GM21529 (cell line): ENCODE data around the gene MTUS2.

Experiments used
- ATAC-seq: cut with Tn5 transposase; IDR thresholded peaks from one replicate; pipeline ENCODE4 v1.9.1; 2021; ENCODE audit not compliant: unreplicated experiment

MTUS2 gene

DNA sequence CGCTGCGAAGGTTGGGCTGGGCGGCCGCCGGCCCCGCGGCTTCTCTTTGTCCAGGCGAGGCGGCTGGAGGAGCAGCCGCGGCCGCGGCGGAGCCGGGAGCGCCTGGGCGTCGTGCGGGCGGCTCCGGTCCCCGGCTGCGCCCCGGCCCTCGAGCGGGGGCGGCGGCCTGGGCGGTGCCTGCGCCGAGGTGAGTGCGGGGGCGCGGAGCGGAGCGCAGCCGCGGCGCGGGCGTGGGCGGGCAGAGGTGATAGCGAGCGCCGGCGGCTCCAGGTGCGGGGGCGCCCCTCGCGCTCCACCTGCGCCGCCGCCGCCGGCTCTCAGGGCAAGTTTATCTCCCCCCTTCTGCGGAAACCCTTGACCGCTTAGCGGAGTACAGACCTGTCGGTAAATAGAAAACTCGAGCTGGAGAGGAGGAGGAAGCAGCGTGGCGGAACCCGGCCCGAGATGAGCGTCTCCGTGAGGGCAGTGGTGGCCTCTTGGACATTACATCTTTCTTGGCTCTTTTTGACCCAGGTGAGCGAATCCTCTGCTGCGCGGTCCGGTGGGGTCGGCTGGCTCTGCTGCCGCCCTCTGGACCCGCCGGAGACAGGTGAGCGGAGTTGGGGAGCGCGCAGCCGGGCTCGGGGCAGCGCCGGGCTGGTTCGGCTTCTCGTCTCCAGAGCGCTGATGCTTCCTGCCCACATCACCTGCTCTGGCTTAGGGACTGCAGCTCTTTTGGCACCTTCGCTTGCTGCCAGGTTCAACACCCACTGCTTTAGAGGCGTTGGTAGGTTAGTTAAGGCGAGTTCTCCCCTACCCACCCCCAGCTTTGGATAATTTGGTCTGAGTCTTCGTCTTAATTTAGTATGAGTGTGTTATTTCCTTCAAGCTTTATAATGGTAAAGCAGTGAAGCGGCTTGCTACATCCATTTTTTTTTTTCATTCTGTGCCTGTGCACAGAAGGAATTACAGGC is at the start of gene MTUS2:
TSS of gene MTUS2 (plus strand) at position 241 of the 953 bp plus-strand sequence.
- peak; percentile 61 for ATAC-seq

DNA sequence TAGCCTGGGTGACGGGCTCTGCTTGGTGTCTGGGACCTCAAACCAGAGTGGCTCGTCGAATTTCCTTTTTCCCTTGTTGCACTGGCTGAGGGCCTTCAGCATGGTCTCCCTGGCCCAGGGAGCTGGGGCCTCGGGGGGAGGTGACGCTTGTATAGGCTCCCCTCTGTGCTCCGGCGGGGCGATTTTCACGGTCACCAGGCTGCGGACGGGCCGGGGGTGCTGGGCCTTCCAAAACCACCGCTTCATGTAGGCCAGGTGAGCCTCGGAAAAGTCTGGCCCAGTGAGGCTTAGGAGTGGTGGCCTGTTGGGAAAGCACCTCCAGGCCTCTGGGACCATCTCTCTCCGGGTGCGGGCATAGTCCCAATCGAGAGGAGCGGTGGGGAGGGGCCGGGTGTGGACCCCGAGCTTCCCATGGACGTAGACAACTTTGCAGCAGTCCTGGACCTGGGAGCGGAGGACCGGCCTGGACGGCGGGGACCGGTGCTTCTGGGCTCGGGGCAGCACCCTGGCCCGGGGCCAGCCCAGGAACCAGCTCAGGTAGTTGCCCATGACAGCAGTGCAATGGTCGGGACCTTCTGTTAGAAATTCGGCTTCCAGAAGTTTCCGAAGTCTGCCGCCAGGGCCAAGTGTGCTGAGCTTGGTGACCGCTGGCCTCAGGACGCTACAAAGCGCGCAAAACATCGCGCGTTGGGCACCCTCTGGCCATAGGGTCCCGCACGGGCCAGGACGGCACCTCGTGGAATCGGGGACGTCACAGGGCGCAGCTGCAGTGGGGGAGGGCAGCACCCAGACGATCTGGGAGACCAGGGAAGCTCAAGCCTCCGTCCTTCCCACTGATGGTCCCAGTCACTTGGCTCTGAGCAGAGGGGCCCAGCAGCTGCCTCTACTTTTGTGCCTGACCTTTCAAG is 41.6 kb upstream of the MTUS2 start:
- no peak for ATAC-seq

DNA sequence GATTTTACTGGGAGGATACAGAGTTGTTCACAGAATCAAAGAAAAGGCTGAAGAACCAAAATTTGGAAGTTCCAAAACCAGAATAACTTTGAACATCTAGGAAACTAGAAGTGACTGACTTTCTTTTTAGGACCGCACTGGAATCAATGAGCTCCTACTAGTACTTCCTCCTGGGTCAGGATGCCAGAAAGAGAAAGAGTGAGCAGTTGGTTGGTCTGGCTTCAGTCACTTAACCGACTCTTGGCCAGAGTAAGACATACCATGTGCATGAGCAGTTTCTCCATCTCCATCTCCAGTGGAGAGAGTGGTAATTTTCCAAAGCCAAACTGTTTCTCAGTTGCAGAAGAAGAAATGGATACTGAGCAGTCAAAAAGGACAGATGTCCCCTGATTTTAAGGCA is 27.1 kb upstream of the MTUS2 start:
- ATAC-seq, result no peak

DNA sequence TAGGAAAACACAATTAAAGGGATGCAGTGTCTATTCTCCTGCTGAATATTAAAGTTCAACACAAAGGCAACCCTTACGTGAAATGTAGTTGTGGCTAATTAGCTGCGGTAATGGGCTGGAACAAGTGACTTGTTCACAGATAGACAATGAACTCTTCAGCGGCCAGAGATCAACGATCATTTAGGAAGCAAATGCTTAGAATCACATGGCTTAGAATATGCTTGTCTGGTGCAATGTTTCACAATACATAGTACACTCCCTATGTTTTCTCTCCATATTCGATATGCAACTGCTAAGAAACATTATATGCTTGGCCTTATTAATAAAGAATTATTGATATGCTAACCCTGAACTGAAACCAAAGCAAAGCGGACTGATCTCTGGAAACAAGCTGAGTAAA is 25.7 kb upstream of the MTUS2 start:
- ATAC-seq, result no peak

DNA sequence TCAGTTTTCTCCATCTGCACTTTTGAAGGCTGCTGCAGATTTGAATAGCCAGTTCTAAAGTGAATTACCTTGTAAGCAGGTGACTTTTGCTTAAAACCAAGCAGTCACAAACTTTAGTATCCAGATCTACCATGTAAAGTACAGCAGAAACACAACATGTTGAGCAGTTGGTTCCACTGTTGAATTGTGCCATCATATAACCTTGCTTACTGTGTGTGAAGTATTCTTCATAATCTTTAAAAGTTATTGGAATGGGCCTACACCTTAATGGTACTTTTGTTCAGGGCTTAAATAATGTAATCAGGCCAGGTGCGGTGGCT is 23.2 kb upstream of the MTUS2 start:
- no peak for ATAC-seq

DNA sequence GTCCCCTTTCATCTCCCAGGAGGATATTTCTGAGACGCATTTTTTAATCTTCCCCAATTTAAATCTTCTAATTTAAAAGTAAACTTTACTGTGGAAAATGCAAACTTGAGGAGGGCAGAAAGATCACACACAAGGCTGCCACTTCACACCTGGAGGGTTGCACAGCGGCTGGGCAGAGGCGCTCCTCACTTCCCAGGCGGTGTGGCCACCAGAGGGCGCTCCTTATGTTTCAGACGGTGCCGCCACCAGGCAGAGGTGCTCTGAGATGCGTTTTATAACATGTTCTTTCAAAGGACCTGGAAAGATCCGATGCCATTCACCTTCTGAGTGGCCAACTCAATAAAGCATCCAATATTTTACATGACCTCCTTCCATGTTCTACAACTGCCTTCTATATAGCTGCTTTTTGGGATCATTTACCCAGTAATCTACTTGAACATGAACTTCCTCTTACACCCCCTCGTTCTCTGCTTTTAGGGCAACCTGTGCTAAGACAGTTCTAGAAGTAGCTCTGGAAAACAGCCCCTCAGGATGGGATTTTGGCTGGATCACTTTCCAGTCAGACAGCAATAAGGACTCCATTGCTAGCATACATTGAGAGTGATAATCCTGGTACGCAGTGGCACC is 14.8 kb upstream of the MTUS2 start:
- no peak for ATAC-seq

DNA sequence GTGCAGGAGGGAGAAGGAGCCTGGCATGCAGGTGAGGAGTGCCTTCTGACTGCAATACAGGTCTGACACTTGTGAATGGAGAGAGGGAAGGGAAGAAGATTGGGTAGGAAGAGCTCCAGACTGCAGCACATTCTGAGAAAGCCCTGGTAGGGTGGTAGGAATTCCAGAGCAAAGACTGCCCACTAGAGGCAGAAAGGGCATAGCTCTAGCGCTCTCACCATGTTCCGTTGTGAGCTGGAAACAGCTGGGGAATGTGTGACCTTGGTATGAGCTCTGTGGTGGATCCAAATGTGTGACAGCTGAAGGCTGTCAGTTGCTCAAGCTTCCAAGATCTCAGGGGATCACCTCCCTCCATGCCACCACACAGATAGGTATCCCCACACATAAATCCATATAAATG is 2.9 kb upstream of the MTUS2 start:
- ATAC-seq, result no peak

DNA sequence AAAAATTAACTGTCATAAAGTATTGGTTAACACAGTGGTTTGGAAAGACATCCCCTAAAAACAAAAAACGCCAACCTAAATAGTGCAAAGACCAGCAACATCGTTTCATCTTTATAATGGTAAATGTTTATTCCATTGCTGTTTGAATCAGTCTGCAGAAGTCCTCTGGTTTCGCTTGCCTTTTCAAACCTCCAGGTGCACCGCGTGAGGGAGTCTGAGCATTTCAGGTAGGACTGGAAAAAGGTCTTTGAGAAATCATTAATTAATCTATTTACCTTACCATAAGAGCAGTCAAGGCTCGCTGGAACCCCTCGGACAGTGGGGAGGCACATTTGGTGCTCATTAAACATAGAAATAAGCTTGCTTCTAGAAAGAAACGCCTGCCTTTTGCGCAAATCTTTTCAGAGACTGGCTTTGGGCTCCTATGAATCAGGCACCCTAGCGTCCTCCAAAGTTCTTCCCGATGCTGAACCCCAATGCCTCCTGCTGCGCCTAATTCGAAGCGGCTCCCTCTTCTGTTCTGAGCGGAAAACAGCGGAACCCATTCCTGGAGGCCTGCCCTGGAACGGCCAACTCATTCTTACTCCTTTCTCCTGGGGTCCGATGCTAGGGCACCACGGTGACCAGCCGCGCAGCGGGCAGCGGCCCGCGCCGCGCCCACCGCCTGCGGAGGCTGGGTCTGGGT is 951 bp upstream of the MTUS2 start:
- ATAC-seq, result no peak

DNA sequence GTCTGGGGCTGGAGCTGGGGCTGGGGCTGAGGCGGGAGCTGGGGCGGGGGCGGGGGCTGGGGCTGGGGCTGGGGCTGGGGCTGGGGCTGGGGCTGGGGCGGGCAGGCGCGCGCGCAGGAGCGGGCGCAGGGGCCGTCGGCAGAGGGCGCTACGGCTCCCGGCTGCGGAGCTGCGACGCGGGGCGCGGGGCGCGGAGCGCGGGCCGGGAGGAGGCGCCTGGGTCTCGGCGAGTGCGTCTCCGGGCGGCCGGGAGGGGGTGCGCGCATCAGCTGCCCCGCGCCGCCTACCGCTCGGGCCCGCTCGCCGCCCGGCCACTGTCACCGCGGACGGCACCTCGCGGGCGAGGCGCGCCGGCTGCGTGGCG is 422 bp upstream of the MTUS2 start:
- peak; percentile 45 for ATAC-seq

DNA sequence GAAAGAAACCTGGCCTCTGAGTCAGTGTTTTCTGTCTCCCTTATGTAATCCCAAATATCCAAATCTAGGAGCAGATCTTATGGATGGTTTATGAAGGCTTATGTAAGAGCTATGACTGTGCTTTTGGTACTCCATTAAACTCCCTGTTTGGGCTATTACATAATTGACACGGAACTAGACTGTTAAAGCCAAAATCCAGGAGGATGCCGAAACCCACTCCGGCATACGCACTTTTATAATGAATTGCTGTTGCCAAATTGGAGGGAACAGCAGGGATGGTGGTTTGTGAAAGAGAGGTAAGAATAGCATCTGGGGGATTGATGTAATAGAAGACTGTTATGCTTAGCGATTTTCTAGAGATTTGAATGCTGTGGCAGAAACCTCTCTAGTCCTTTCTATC is 2.0 kb downstream of the MTUS2 start:
- ATAC-seq, result no peak

DNA sequence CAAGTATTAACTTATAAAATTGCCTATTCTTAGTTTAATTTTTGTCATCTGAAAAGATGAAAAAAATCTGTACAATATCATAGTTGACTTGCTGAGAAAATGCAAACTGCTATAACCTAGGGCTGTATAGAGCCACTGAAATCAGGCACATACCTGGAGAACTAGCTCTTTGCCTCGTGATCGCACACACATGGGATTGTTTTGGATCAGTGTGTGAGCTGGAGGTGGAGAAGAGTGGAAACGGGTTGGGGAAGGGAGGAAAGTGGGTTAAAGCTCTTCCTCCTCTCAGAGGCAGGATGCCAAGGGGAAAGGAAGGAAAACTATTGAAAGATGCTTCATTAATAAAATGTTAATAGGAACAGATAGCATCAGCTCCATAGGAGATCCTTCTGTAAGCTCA is 2.7 kb downstream of the MTUS2 start:
- no peak for ATAC-seq

DNA sequence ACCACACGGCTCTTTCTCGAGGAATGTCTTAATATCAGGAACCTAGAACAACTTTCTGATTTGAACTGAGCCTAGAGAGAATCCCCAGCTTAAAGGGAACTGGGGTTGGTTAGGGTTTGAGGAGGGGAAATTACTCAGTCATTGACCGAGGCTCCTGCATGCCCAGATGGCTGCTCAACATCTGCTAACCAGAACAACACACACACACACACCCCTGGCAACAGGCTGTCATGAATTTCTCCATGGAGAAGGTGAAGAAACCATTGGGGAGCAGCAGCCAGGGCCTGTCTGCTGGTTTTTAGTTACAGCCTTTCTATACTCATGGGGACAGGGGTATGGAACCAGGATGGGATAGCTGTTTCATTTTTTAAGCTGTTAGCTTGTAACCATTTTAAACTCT is 5.2 kb downstream of the MTUS2 start:
- no peak for ATAC-seq

DNA sequence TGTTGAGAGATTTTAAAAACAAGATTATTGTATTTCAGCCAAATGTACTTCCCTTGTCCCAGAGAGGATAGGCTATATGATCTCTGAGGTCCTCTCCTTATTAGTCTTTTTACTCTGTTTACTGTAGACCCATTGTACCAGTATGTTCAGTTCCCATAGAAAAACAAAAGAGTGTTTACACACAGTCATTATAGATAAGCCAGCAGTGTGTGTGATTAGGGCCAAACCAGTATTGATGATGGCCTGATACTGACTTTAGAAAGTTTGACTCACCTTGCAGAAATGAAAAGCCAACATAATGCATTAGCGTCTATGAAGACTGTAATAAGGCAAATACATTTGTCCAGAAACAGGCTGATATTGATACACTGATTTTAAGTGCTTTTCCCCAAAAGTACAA is 6.2 kb downstream of the MTUS2 start:
- no peak for ATAC-seq

DNA sequence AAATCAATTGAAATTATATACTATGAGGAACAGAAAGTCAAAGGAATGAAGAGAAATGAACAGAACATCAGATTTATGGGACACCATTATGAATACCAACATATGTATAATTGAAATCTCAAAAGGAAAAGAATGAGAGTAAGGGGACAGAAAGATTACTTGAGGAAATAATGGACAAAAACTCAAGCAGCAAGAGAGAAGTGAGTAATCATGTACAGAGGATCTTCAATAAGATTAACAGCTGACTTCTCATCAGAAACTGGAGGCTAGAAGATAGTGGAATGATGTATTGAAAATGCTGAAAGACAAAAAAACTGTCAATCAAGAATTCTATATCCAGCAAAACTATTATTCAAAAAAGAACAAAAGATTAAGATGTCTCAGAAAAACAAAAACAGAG is 10.4 kb downstream of the MTUS2 start:
- no peak for ATAC-seq

DNA sequence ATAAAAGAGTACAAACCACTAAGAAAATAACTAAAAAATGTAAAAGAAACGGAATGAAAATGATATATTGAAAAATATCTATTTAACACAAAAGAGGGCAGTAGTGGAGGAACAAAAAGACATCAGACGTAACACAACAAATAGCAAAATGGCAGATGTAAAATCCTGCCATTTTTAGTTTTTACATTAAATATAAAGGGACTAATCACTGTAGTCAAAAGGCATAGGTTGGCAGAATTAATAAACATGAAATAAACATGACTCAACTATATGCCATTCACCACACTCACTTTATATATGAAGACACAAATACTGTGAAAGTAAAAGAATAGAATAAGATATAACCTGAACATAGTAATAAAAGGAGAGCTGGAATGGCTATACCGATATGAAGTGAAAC is 11.0 kb downstream of the MTUS2 start:
- ATAC-seq, result no peak

DNA sequence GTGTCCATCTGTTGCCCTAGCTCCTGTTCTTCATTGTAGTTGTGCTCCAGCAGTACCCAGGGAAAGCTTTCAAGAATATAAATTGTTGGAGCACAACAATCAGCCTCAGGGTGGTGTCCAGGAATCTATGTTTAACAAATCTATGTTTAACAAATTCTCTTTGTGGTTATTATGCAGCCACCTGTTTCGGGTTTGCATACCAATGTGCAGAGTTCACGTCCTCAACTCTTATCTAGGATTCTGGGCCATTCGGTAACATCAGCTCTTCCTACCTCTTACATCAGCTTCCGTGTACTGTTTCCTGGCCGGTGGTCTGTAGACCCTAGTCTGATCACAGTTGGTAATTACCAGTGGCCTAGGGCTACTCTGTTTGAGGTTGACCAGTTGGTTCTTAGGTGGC is 17.0 kb downstream of the MTUS2 start:
- no peak for ATAC-seq

DNA sequence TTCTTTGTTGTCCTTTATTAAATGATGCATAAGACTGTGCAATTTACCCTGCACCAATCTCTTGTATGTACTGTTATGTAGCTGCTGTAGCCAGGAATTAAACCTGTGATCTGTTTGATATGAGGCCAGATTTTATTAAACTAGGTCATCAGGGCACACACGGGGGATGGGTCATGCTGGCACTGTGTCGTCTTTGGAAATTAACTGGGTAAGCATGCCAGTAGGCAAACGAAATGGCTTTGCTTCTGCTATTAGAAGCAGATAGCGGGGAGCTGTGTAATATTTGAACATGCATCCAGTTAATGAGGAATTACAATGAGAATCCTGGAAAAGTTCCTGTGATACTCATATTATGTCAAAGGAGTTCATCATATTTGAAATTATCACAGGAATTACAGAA is 23.5 kb downstream of the MTUS2 start:
- no peak for ATAC-seq

DNA sequence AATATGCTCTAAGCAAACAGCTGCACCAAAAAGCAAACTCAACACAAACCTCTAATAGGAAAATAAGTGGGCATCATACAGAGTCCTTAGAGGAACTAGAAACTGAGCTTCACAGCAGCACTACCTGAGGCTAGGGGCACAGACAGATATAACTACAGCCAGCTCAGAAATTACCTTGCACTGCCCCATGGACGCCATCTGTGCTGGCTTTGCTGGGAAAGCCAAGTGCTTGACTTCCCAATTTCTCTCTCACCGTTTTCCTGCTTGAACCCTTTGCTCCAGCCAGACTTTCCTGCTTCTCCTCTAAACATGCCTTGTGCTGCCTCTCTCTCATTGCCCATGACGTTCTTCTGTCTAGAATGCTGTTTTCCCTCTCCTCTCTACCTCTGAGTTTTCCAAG is 29.3 kb downstream of the MTUS2 start:
- ATAC-seq, result no peak

DNA sequence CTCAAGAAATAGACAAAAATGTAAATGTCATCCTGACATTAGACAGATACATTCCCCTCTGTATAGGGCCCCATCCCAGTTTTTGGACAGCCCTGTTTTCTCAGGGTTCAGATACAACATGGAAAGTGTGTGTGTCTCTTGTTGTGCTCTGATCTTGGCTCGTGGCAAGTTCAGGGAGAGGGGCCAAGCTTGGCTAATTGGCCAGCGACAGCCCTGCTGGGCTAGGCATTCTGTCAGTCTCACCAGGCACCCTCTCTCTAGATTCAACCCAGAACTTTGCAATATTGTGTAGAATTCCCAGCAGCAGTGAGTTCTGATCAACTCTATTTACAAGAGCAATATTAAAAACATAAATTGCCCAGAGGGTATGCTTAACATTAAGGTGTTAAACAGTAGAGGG is 30.1 kb downstream of the MTUS2 start:
- ATAC-seq, result no peak

DNA sequence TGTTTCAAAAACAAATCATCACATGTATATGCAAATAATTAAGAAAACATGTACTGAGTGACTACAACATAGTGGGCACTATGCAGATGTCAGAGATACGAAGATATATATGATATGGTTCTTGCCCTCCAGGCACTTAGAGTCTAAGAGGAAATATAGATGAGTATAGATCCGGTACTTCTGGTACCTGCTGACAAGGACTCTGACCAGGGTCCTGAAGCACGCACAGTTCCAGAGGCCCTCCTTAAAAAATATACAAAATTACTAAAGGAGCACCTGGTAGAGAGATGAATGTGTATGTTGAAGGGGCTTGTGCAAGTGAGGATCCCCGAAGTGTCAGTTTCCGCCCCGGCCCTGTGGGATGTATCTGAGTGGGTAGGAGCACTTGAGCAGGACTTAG is 31.3 kb downstream of the MTUS2 start:
- no peak for ATAC-seq

DNA sequence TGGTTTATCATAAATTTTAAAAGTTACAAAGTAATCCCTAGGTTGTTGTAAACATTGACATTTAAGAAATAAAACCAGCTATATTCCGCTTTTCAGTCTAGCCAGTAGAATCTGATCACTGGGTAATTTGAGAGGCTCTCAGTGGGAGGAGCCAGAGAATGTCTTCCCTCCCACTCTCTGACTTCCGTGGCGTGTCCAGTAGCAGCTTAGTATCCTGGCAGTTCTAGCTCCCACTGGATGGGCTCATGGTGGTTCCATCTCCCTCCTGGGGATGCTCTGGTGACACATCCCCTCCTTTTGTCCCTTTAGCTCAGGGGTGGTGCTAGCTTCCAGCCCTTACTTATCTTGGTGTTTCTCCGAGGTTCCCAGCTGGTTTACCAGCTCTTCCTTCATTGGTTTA is 34.5 kb downstream of the MTUS2 start:
- ATAC-seq, result no peak
